ENCODE measurements around the gene ETNK2. TPM values are rescaled to one million over a fixed set of nuclear protein-coding genes. Genes with fewer than 3 reads are reported as not detected.

ETNK2 gene
- total and polyA plus RNA-seq, 2 of the 8 experiments (the other 6 are each of a cell fraction or from before 2014, with no cell fraction given): 20.1 to 26.7 TPM

DNA sequence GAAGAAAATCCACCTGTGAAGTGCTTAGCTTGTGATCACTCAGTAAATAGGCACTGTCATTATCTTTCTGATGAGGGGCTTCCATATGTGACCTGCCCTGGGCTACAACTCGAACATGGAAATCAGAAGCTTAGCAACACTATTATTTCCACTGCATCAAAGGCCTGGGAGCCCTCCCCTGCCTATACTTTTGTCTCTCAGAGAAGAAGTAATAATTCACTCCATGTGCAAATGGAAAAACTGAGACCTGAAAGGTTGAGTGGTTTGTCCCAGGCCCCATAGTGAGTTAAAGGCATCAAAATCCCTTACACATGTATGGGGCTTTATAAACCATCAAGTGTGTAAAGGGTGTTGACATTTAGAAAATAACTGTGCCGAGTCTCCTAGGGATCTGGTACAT, 58.1 kb downstream of the ETNK2 start:
- Histone ChIP-seq H3K79me2 (ENCODE audit: control insufficient read depth in 1 of 2, insufficient read depth in 2 of 2, low read length in 2 of 2) (peaks cover 51 to 100% of the 10 kb centered on the region in 2 experiments), H3K36me3 (ENCODE audit: control insufficient read depth in 2 of 4, insufficient read depth in 4 of 4, low read length in 3 of 4) (no peaks in the 10 kb centered on the region), H3K18ac (ENCODE audit: extremely low read depth, low read length) (no peak overlapping the region), H3K4ac (replicated peaks; ENCODE audit: insufficient read length, low read depth, low read length) (no peak overlapping the region), H2BK15ac (ENCODE audit: low read length) (no peak overlapping the region), H4K91ac (replicated peaks; ENCODE audit: insufficient read length, low read length) (no peak overlapping the region), H3K4me2 (ENCODE audit: insufficient read depth in 1 of 2, low read depth in 2 of 2, low read length in 2 of 2) (peak overlapping the region; percentile 62 to 71), H3K9ac (replicated peaks in 1 of 4; ENCODE audit: extremely low read depth in 1 of 4, low read depth in 3 of 4, low read length in 3 of 4) (no peak overlapping the region), H4K20me1 (replicated peaks in 1 of 2; ENCODE audit: control insufficient read depth in 1 of 2, insufficient read depth in 2 of 2, low read length in 2 of 2) (peaks cover 47 to 52% of the 10 kb centered on the region in 2 experiments), H3K27me3 (replicated peaks in 1 of 4; ENCODE audit: control insufficient read depth in 3 of 4, extremely low read depth in 1 of 4, insufficient read depth in 3 of 4, low read length in 3 of 4) (no peaks in the 10 kb centered on the region), H2BK12ac (ENCODE audit: low read depth, low read length) (no peak overlapping the region), H2BK120ac (replicated peaks; ENCODE audit: low read depth, low read length) (no peak overlapping the region), H3K56ac (replicated peaks; ENCODE audit: insufficient read length, low read depth, low read length) (no peak overlapping the region), H4K5ac (ENCODE audit: insufficient read length, low read depth, low read length) (no peak overlapping the region), H3K23me2 (ENCODE audit: low read depth, low read length) (no peaks in the 10 kb centered on the region), H3K4me1 (replicated peaks in 1 of 4; ENCODE audit: control insufficient read depth in 3 of 4, insufficient read depth in 4 of 4, low read length in 3 of 4) (peaks cover 24 to 57% (median 39%) of the 10 kb centered on the region in 4 experiments), H3K4me3 (ENCODE audit: extremely low read depth in 1 of 4, insufficient read depth in 2 of 4, low read depth in 3 of 4, low read length in 4 of 4) (peak overlapping the region in 2 of 4 experiments; percentile 15 to 34; a peak in 3 of 8 replicates), H2AFZ (ENCODE audit: low read length) (no peak overlapping the region), H2AK5ac (ENCODE audit: low read depth, low read length) (no peak overlapping the region), H2BK5ac (ENCODE audit: low read depth, low read length) (no peak overlapping the region), H3K9me3 (ENCODE audit: insufficient read depth in 2 of 2, low read depth in 1 of 2, low read length in 1 of 2) (no peaks in the 10 kb centered on the region), H3K79me1 (ENCODE audit: low read depth, low read length) (peaks cover 32% of the 10 kb centered on the region), H2BK20ac (ENCODE audit: low read length) (no peak overlapping the region), H4K8ac (ENCODE audit: extremely low read depth, insufficient read depth, low read length) (no peak overlapping the region), H3K14ac (ENCODE audit: insufficient read length) (no peak overlapping the region), H3K27ac (ENCODE audit: low read depth, low read length) (no peak overlapping the region), H3K23ac (ENCODE audit: insufficient read length) (no peak overlapping the region)
- WGBS, 2 experiments (ENCODE audit: extremely low coverage in 1 of 2, insufficient coverage in 1 of 2, insufficient read length in 1 of 2, insufficient replicate concordance in 2 of 2, low coverage in 1 of 2, low lambda C conversion rate in 2 of 2, missing lambda C conversion rate in 1 of 2): 63% methylated on average over 2 of the region's 2 CpGs; no CpG with 5 or more reads in 1 of the 2 experiments
- POLR2A ChIA-PET (ENCODE audit: partially characterized antibody): interaction anchor here (1.2 to 7.7 kb wide), 9 partner anchors 15 to 231 kb away, joined by 3 to 101 read pairs (median 4); partner anchors contain the start of gene SOX13
- CTCF ChIA-PET (ENCODE audit: partially characterized antibody): interaction anchor here (0.9 to 5.4 kb wide), 6 partner anchors 10 to 222 kb away, joined by 4 to 34 read pairs (median 7); no protein-coding TSS in a partner anchor
- DNase-seq (ENCODE audit: low read depth in 1 of 2, low spot score in 2 of 2): no peak
- TF ChIP-seq EGR1 (IDR thresholded peaks at IDR 0.05; ENCODE audit: borderline replicate concordance, low read depth, low read length) (no peak), RXRA (IDR thresholded peaks at IDR 0.05; ENCODE audit: insufficient read depth, low read depth, low read length) (no peak), GTF2F1 (IDR thresholded peaks at IDR 0.05; ENCODE audit: borderline replicate concordance, low read depth, low read length) (no peak), SIRT6 (IDR thresholded peaks at IDR 0.05; ENCODE audit: low read length) (no peak), TEAD4 (IDR thresholded peaks at IDR 0.05; ENCODE audit: low read depth, low read length) (no peak), SP4 (IDR thresholded peaks at IDR 0.05; ENCODE audit: low read length) (no peak), SIN3A (conservative IDR thresholded peaks at IDR 0.05 in 1 of 2, IDR thresholded peaks at IDR 0.05 in 1 of 2; ENCODE audit: low read depth in 1 of 2, low read length in 2 of 2) (no peak), RBBP5 (IDR thresholded peaks at IDR 0.05; ENCODE audit: borderline replicate concordance, low read depth, low read length) (no peak)
- TF ChIP-seq, protein P1, sequence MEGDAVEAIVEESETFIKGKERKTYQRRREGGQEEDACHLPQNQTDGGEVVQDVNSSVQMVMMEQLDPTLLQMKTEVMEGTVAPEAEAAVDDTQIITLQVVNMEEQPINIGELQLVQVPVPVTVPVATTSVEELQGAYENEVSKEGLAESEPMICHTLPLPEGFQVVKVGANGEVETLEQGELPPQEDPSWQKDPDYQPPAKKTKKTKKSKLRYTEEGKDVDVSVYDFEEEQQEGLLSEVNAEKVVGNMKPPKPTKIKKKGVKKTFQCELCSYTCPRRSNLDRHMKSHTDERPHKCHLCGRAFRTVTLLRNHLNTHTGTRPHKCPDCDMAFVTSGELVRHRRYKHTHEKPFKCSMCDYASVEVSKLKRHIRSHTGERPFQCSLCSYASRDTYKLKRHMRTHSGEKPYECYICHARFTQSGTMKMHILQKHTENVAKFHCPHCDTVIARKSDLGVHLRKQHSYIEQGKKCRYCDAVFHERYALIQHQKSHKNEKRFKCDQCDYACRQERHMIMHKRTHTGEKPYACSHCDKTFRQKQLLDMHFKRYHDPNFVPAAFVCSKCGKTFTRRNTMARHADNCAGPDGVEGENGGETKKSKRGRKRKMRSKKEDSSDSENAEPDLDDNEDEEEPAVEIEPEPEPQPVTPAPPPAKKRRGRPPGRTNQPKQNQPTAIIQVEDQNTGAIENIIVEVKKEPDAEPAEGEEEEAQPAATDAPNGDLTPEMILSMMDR (IDR thresholded peaks at IDR 0.05; ENCODE audit: control extremely low read depth in 1 of 3, insufficient read depth in 1 of 3, low read depth in 1 of 3, low read length in 3 of 3): no peak
- no peak for FAIRE-seq
